ENCODE measurements around the gene HMSD.
"Not testable (repeated sequence)": the region's sequence is repeated elsewhere in the genome, so short reads cannot be mapped to it uniquely, and the experiment has no call there.

HMSD gene

GRCh38 chr18:63949068-63949737 lies at the start of gene HMSD:
HMSD (plus strand) TSS chr18:63949301; CDS start chr18:63953456, 4,155 bp downstream.
- DNase-seq (ENCODE audit: low read depth in 1 of 2, low spot score in 1 of 2), result peak; percentile 19 to 44

GRCh38 chr18:63903851-63904570 lies 45.1 kb upstream of the HMSD start:
- no peak for DNase-seq (ENCODE audit: low read depth in 1 of 2, low spot score in 1 of 2)

- DNase-seq (ENCODE audit: low read depth in 1 of 2, low spot score in 1 of 2), result no peak
Measured at GRCh38 chr18:63904694-63905093, 44.4 kb upstream of the HMSD start.

GRCh38 chr18:63905361-63905760 lies 43.7 kb upstream of the HMSD start:
- DNase-seq (ENCODE audit: low read depth in 1 of 2, low spot score in 1 of 2), result no peak

GRCh38 chr18:63906056-63906455 lies 43.0 kb upstream of the HMSD start:
- DNase-seq (ENCODE audit: low read depth in 1 of 2, low spot score in 1 of 2), result no peak

GRCh38 chr18:63907664-63908063 lies 41.4 kb upstream of the HMSD start, which contains the start of gene SERPINB10:
SERPINB10 (plus strand) TSS chr18:63907958; CDS start chr18:63915511, 7,553 bp downstream.
- no peak for DNase-seq (ENCODE audit: low read depth in 1 of 2, low spot score in 1 of 2)

GRCh38 chr18:63908858-63909257 lies 40.2 kb upstream of the HMSD start:
- DNase-seq (ENCODE audit: low read depth in 1 of 2, low spot score in 1 of 2), result no peak

GRCh38 chr18:63909870-63910269 lies 39.2 kb upstream of the HMSD start:
- no peak for DNase-seq (ENCODE audit: low read depth in 1 of 2, low spot score in 1 of 2)

GRCh38 chr18:63917817-63918216 lies 31.3 kb upstream of the HMSD start:
- no peak for DNase-seq (ENCODE audit: low read depth in 1 of 2, low spot score in 1 of 2)

- DNase-seq (ENCODE audit: low read depth in 1 of 2, low spot score in 1 of 2), result no peak
Measured at GRCh38 chr18:63922049-63922448, 27.1 kb upstream of the HMSD start.

- DNase-seq (ENCODE audit: low read depth in 1 of 2, low spot score in 1 of 2), result no peak
Measured at GRCh38 chr18:63924551-63924950, 24.6 kb upstream of the HMSD start.

- DNase-seq (ENCODE audit: low read depth in 1 of 2, low spot score in 1 of 2), result no peak
Measured at GRCh38 chr18:63928331-63928730, 20.8 kb upstream of the HMSD start.

- DNase-seq (ENCODE audit: low read depth in 1 of 2, low spot score in 1 of 2), result not testable (repeated sequence)
Measured at GRCh38 chr18:63929369-63929768, 19.7 kb upstream of the HMSD start.

GRCh38 chr18:63930773-63931354 lies 18.2 kb upstream of the HMSD start:
- no peak for DNase-seq (ENCODE audit: low read depth in 1 of 2, low spot score in 1 of 2)

- peak in 1 of 2 donors; percentile 33 for DNase-seq (ENCODE audit: low read depth in 1 of 2, low spot score in 1 of 2)
Measured at GRCh38 chr18:63936156-63936931, 12.8 kb upstream of the HMSD start.

- DNase-seq (ENCODE audit: low read depth in 1 of 2, low spot score in 1 of 2), result no peak
Measured at GRCh38 chr18:63936932-63937393, 12.1 kb upstream of the HMSD start.

GRCh38 chr18:63940008-63940407 lies 9.1 kb upstream of the HMSD start:
- no peak for DNase-seq (ENCODE audit: low read depth in 1 of 2, low spot score in 1 of 2)

- DNase-seq (ENCODE audit: low read depth in 1 of 2, low spot score in 1 of 2), result not testable (repeated sequence)
Measured at GRCh38 chr18:63940543-63941050, 8.5 kb upstream of the HMSD start.

GRCh38 chr18:63947051-63947790 lies 1.9 kb upstream of the HMSD start:
- no peak for DNase-seq (ENCODE audit: low read depth in 1 of 2, low spot score in 1 of 2)

GRCh38 chr18:63951302-63951705 lies 2.2 kb downstream of the HMSD start:
- no peak for DNase-seq (ENCODE audit: low read depth in 1 of 2, low spot score in 1 of 2)
